DMS114 treated with DMSO at 0.1 percent for 48 hours (cell line): ENCODE measurements around the gene AAR2.

Source experiments
- DNase-seq: peaks from one replicate; lab custom pipeline; 2025; ENCODE audit not compliant: unreplicated experiment; lab: John Stamatoyannopoulos, UW

The AAR2 gene

GRCh38 chr20:36217226-36217625, 19.1 kb upstream of the AAR2 start:
- no peak for DNase-seq

GRCh38 chr20:36218380-36219064, 17.8 kb upstream of the AAR2 start:
- no peak for DNase-seq

- no peak for DNase-seq
Observed at GRCh38 chr20:36219671-36220220, 16.5 kb upstream of the AAR2 start.

GRCh38 chr20:36225666-36226065, 10.6 kb upstream of the AAR2 start:
- DNase-seq = no peak

GRCh38 chr20:36228770-36229169, 7.5 kb upstream of the AAR2 start:
- no peak for DNase-seq

GRCh38 chr20:36230019-36230418, 6.3 kb upstream of the AAR2 start:
- DNase-seq = no peak

- DNase-seq = no peak
Observed at GRCh38 chr20:36231331-36231730, 4.9 kb upstream of the AAR2 start.

GRCh38 chr20:36234771-36235320, 1.4 kb upstream of the AAR2 start:
- no peak for DNase-seq

- DNase-seq = no peak
Observed at GRCh38 chr20:36236786-36237121, 476 bp downstream of the AAR2 start.

- DNase-seq = no peak
Observed at GRCh38 chr20:36237477-36237876, 1.2 kb downstream of the AAR2 start.

GRCh38 chr20:36238153-36238552, 1.9 kb downstream of the AAR2 start:
- DNase-seq = no peak

GRCh38 chr20:36238760-36239159, 2.5 kb downstream of the AAR2 start:
- DNase-seq = no peak

GRCh38 chr20:36240076-36240475, 3.8 kb downstream of the AAR2 start:
- no peak for DNase-seq

GRCh38 chr20:36241678-36242077, 5.4 kb downstream of the AAR2 start:
- DNase-seq = no peak

- DNase-seq = no peak
Observed at GRCh38 chr20:36243726-36244125, 7.4 kb downstream of the AAR2 start.

GRCh38 chr20:36246401-36246800, 10.1 kb downstream of the AAR2 start:
- no peak for DNase-seq

- DNase-seq = no peak
Observed at GRCh38 chr20:36248836-36249235, 12.6 kb downstream of the AAR2 start.

- DNase-seq = no peak
Observed at GRCh38 chr20:36249450-36249849, 13.2 kb downstream of the AAR2 start.

GRCh38 chr20:36251426-36251825, 15.1 kb downstream of the AAR2 start:
- no peak for DNase-seq

- DNase-seq = no peak
Observed at GRCh38 chr20:36252511-36252910, 16.2 kb downstream of the AAR2 start.

- DNase-seq = no peak
Observed at GRCh38 chr20:36253036-36253435, 16.8 kb downstream of the AAR2 start.

GRCh38 chr20:36254076-36254475, 17.8 kb downstream of the AAR2 start:
- no peak for DNase-seq

GRCh38 chr20:36255445-36255844, 19.2 kb downstream of the AAR2 start:
- no peak for DNase-seq
